ENCODE measurements around the gene HAGHL. TPM values are rescaled to one million over a fixed set of nuclear protein-coding genes. Genes with fewer than 3 reads are reported as not detected.
"Not testable (repeated sequence)": the region's sequence is repeated elsewhere in the genome, so short reads cannot be mapped to it uniquely, and the experiment has no call there.

Gene HAGHL
- polyA plus RNA-seq, 1 donor, result 9.1 TPM

GRCh38 chr16:766820-767640, 40.1 kb downstream of the HAGHL start:
- DNase-seq, result no peak
- Histone ChIP-seq H3K4me1 (ENCODE audit: control insufficient read depth, insufficient read depth, low read length) (peaks cover 5% of the 10 kb centered on the region), H3K27ac (ENCODE audit: low read length) (no peak overlapping the region), H3K4me3 (ENCODE audit: low read length) (no peak overlapping the region), H3K27me3 (ENCODE audit: control insufficient read depth, insufficient read depth, low read length) (no peaks in the 10 kb centered on the region), H3K36me3 (ENCODE audit: control insufficient read depth, insufficient read depth, low read length) (no peaks in the 10 kb centered on the region), H3K9me3 (ENCODE audit: control insufficient read depth, low read depth, low read length) (no peaks in the 10 kb centered on the region)
- WGBS (ENCODE audit: insufficient coverage, low lambda C conversion rate), result no CpG with 5 or more reads among the region's 48 CpGs

GRCh38 chr16:767743-768235, 40.9 kb downstream of the HAGHL start:
- whole genome bisulfite sequencing (ENCODE audit: insufficient coverage, low lambda C conversion rate), result no CpG with 5 or more reads among the region's 38 CpGs
- Histone ChIP-seq H3K4me3 (ENCODE audit: low read length) (no peak overlapping the region), H3K27me3 (ENCODE audit: control insufficient read depth, insufficient read depth, low read length) (no peaks in the 10 kb centered on the region), H3K4me1 (ENCODE audit: control insufficient read depth, insufficient read depth, low read length) (no peaks in the 10 kb centered on the region), H3K27ac (ENCODE audit: low read length) (no peak overlapping the region), H3K36me3 (ENCODE audit: control insufficient read depth, insufficient read depth, low read length) (no peaks in the 10 kb centered on the region), H3K9me3 (ENCODE audit: control insufficient read depth, low read depth, low read length) (no peaks in the 10 kb centered on the region)
- no peak for DNase-seq

DNA sequence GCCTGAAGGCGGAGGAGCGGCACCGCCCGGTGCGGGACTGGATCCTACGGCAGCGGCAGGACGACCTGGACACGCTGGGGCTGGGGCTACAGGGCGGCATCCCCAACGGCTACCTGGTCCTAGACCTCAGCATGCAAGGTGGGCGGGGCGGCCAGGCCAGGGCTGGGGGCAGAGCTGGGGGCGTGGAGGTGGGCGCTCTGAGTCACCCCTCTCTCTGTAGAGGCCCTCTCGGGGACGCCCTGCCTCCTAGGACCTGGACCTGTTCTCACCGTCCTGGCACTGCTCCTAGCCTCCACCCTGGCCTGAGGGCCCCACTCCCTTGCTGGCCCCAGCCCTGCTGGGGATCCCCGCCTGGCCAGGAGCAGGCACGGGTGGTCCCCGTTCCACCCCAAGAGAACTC, 41.5 kb downstream of the HAGHL start:
- H3K9me3 ChIP-seq (ENCODE audit: control insufficient read depth, low read depth, low read length), result no peaks in the 10 kb centered on the region
- no peaks in the 10 kb centered on the region for H3K36me3 ChIP-seq (ENCODE audit: control insufficient read depth, insufficient read depth, low read length)
- no peaks in the 10 kb centered on the region for H3K27me3 ChIP-seq (ENCODE audit: control insufficient read depth, insufficient read depth, low read length)
- no peak overlapping the region for H3K4me3 ChIP-seq (ENCODE audit: low read length)
- DNase-seq, result no peak
- H3K27ac ChIP-seq (ENCODE audit: low read length), result no peak overlapping the region
- no CpG with 5 or more reads among the region's 21 CpGs for WGBS (ENCODE audit: insufficient coverage, low lambda C conversion rate)
- no peaks in the 10 kb centered on the region for H3K4me1 ChIP-seq (ENCODE audit: control insufficient read depth, insufficient read depth, low read length)

DNA sequence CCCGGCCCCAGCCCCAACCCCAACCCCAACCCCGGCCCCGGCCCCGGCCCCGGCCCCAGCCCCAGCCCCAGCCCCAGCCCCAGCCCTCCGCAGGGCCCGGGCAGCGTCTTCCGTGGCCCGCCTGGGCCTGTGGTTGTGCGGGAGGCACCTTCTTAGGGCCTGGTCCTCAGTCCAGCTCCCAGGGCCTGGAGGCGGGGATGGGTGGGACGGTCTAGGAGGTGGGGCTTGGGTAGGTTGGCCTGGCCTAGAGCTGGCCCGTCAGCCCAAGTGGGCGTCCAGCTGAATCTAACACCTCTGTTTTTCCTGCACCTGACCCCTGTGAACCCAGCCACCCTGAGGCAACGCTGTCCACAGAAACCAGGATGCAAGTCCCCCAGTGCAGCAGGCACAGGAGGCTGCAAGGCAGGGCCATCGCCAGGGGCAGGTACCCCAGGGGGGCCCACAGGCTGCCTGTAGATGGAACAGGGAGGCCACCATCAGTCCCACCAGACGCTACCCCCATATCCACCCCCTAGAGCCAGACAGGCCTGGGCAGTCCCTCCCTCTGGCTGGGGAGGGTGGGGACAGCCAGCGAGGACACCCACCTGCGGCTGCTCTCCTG, 42.4 kb downstream of the HAGHL start:
- Histone ChIP-seq H3K4me1 (ENCODE audit: control insufficient read depth, insufficient read depth, low read length) (no peaks in the 10 kb centered on the region), H3K27me3 (ENCODE audit: control insufficient read depth, insufficient read depth, low read length) (no peaks in the 10 kb centered on the region), H3K9me3 (ENCODE audit: control insufficient read depth, low read depth, low read length) (no peaks in the 10 kb centered on the region), H3K4me3 (ENCODE audit: low read length) (no peak overlapping the region), H3K36me3 (ENCODE audit: control insufficient read depth, insufficient read depth, low read length) (no peaks in the 10 kb centered on the region), H3K27ac (ENCODE audit: low read length) (no peak overlapping the region)
- no CpG with 5 or more reads among the region's 20 CpGs for WGBS (ENCODE audit: insufficient coverage, low lambda C conversion rate)
- no peak for DNase-seq

- Histone ChIP-seq H3K27me3 (ENCODE audit: control insufficient read depth, insufficient read depth, low read length) (no peaks in the 10 kb centered on the region), H3K9me3 (ENCODE audit: control insufficient read depth, low read depth, low read length) (no peaks in the 10 kb centered on the region), H3K4me1 (ENCODE audit: control insufficient read depth, insufficient read depth, low read length) (no peaks in the 10 kb centered on the region), H3K27ac (ENCODE audit: low read length) (no peak overlapping the region), H3K4me3 (ENCODE audit: low read length) (no peak overlapping the region), H3K36me3 (ENCODE audit: control insufficient read depth, insufficient read depth, low read length) (no peaks in the 10 kb centered on the region)
- no CpG with 5 or more reads among the region's 19 CpGs for WGBS (ENCODE audit: insufficient coverage, low lambda C conversion rate)
- DNase-seq, result no peak
Observed at GRCh38 chr16:769934-770333, 43.0 kb downstream of the HAGHL start.

GRCh38 chr16:770411-770810, 43.5 kb downstream of the HAGHL start:
- H3K4me1 ChIP-seq (ENCODE audit: control insufficient read depth, insufficient read depth, low read length), result no peaks in the 10 kb centered on the region
- no peaks in the 10 kb centered on the region for H3K27me3 ChIP-seq (ENCODE audit: control insufficient read depth, insufficient read depth, low read length)
- DNase-seq, result no peak
- no peaks in the 10 kb centered on the region for H3K9me3 ChIP-seq (ENCODE audit: control insufficient read depth, low read depth, low read length)
- H3K27ac ChIP-seq (ENCODE audit: low read length), result no peak overlapping the region
- WGBS (ENCODE audit: insufficient coverage, low lambda C conversion rate), result no CpG with 5 or more reads among the region's 13 CpGs
- H3K36me3 ChIP-seq (ENCODE audit: control insufficient read depth, insufficient read depth, low read length), result no peaks in the 10 kb centered on the region
- no peak overlapping the region for H3K4me3 ChIP-seq (ENCODE audit: low read length)

- WGBS (ENCODE audit: insufficient coverage, low lambda C conversion rate), result no CpG with 5 or more reads among the region's 18 CpGs
- Histone ChIP-seq H3K36me3 (ENCODE audit: control insufficient read depth, insufficient read depth, low read length) (no peaks in the 10 kb centered on the region), H3K27me3 (ENCODE audit: control insufficient read depth, insufficient read depth, low read length) (no peaks in the 10 kb centered on the region), H3K27ac (ENCODE audit: low read length) (no peak overlapping the region), H3K4me3 (ENCODE audit: low read length) (no peak overlapping the region), H3K4me1 (ENCODE audit: control insufficient read depth, insufficient read depth, low read length) (no peaks in the 10 kb centered on the region), H3K9me3 (ENCODE audit: control insufficient read depth, low read depth, low read length) (no peaks in the 10 kb centered on the region)
- DNase-seq, result no peak
Observed at GRCh38 chr16:772959-773358, 46.1 kb downstream of the HAGHL start.

DNA sequence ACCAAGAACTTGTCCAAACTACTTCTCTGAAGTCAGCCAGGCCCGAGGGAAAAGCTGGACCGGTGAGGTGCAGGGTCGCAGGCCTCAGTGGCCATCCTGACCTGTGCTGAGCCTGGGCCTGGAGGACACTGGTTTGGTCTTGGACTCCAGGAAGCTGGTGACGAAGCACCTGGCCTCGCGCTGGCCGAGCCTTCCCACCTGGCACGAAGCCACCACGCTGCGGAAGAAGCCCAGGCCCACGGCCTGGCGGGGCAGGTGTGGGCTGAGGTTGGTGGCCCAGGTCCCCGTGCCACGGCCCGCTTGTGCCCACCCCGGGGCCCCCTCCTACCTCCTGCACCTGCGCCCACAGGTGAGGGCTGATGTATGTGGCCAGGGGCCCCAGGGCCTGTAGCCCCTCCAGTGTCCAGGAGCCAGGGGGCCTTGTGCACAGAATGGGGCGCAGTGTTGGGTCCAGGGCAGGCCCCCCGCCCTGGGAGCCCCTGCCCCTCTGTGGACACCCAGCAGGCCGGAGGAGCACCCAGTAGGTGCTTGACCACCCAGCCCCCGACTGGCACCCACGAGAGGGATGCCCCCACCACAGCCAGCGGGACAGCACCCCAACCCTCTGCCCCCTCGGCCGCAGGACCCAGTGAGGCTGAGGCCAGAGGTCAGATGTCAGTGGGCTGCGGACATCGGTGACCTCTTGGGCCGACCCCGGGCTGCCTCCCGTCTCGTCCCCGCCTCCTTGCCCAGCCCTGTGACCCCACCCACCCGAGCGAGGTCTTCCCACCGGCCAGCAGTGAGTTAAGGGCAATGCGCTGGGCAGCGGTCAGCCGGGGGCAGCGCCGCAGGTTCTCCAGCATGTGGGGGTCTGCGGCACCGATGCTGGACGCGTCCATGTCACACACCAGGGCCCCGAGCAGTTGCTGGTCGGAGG, 47.4 kb downstream of the HAGHL start:
- Histone ChIP-seq H3K27me3 (ENCODE audit: control insufficient read depth, insufficient read depth, low read length) (peaks cover 4% of the 10 kb centered on the region), H3K36me3 (ENCODE audit: control insufficient read depth, insufficient read depth, low read length) (no peaks in the 10 kb centered on the region), H3K4me1 (ENCODE audit: control insufficient read depth, insufficient read depth, low read length) (no peaks in the 10 kb centered on the region), H3K27ac (ENCODE audit: low read length) (no peak overlapping the region), H3K9me3 (ENCODE audit: control insufficient read depth, low read depth, low read length) (no peaks in the 10 kb centered on the region), H3K4me3 (ENCODE audit: low read length) (no peak overlapping the region)
- DNase-seq, result no peak
- no CpG with 5 or more reads among the region's 46 CpGs for WGBS (ENCODE audit: insufficient coverage, low lambda C conversion rate)

GRCh38 chr16:775236-775796, 48.4 kb downstream of the HAGHL start:
- H3K4me1 ChIP-seq (ENCODE audit: control insufficient read depth, insufficient read depth, low read length), result no peaks in the 10 kb centered on the region
- peaks cover 4% of the 10 kb centered on the region for H3K27me3 ChIP-seq (ENCODE audit: control insufficient read depth, insufficient read depth, low read length)
- H3K4me3 ChIP-seq (ENCODE audit: low read length), result no peak overlapping the region
- no peak overlapping the region for H3K27ac ChIP-seq (ENCODE audit: low read length)
- H3K9me3 ChIP-seq (ENCODE audit: control insufficient read depth, low read depth, low read length), result no peaks in the 10 kb centered on the region
- no CpG with 5 or more reads among the region's 36 CpGs for WGBS (ENCODE audit: insufficient coverage, low lambda C conversion rate)
- no peak for DNase-seq
- H3K36me3 ChIP-seq (ENCODE audit: control insufficient read depth, insufficient read depth, low read length), result no peaks in the 10 kb centered on the region

GRCh38 chr16:776298-776697, 49.4 kb downstream of the HAGHL start:
- H3K9me3 ChIP-seq (ENCODE audit: control insufficient read depth, low read depth, low read length); H3K4me3 ChIP-seq (ENCODE audit: low read length); H3K4me1 ChIP-seq (ENCODE audit: control insufficient read depth, insufficient read depth, low read length); H3K36me3 ChIP-seq (ENCODE audit: control insufficient read depth, insufficient read depth, low read length); H3K27ac ChIP-seq (ENCODE audit: low read length); H3K27me3 ChIP-seq (ENCODE audit: control insufficient read depth, insufficient read depth, low read length); DNase-seq: not testable (repeated sequence)
- no CpG with 5 or more reads among the region's 10 CpGs for WGBS (ENCODE audit: insufficient coverage, low lambda C conversion rate)

Data from large intestine (tissue), 3 donors.